HepG2 (cell line): ENCODE data around the gene MYO5A.

Source experiments
- EP300 ChIP-seq, 3 experiments: sonication (generic) in 1 of 3; formaldehyde crosslinking in 1 of 3; IDR thresholded peaks; 2 replicates each; pipeline versions ENCODE4 v1.5.1 to v1.6.1; 2011 to 2020; ENCODE audit warnings: low read depth in 2 of 3, low read length in 2 of 3, borderline replicate concordance in 1 of 3, improper control_type of control experiment in 1 of 3, mild to moderate bottlenecking in 1 of 3, missing genetic modification reagents in 1 of 3, moderate library complexity in 1 of 3
- FOXK2 ChIP-seq: fragments of 450-650 bp; IDR thresholded peaks from 2 replicates; pipeline ENCODE4 v1.6.1; 2016
- HMG20B ChIP-seq: conservative IDR thresholded peaks from 2 replicates; pipeline ENCODE4 v1.6.1; 2016; ENCODE audit warnings: missing genetic modification reagents, missing compliant biosample characterization
- HNF4G ChIP-seq, 2 experiments: sonication (generic) in 1 of 2; formaldehyde crosslinking in 1 of 2; IDR thresholded peaks; 2 replicates each; pipeline versions ENCODE4 v1.4.0 to v1.6.1; 2011 to 2020; ENCODE audit warnings: borderline replicate concordance in 2 of 2, low read depth in 2 of 2, mild to moderate bottlenecking in 2 of 2, low read length in 1 of 2, missing genetic modification reagents in 1 of 2, moderate library complexity in 1 of 2
- JUN ChIP-seq: sonication (generic); formaldehyde crosslinking; IDR thresholded peaks from 2 replicates; pipeline ENCODE4 v1.4.0; 2020; ENCODE audit warnings: mild to moderate bottlenecking, missing genetic modification reagents
- KDM5A ChIP-seq: fragments of 200-600 bp; sonication (generic); IDR thresholded peaks from 2 replicates; pipeline ENCODE4 v1.7.0; 2018; ENCODE audit warnings: antibody characterized with exemption, mild to moderate bottlenecking, low read length, borderline replicate concordance
- PHF20 ChIP-seq: sonication (generic); formaldehyde crosslinking; IDR thresholded peaks from 2 replicates; pipeline ENCODE4 v1.5.0; 2020; ENCODE audit warnings: mild to moderate bottlenecking, missing genetic modification reagents
- RFX5 ChIP-seq: IDR thresholded peaks from 2 replicates; pipeline ENCODE4 v1.6.1; 2011; ENCODE audit warnings: low read depth, low read length, improper control_type of control experiment

DNA sequence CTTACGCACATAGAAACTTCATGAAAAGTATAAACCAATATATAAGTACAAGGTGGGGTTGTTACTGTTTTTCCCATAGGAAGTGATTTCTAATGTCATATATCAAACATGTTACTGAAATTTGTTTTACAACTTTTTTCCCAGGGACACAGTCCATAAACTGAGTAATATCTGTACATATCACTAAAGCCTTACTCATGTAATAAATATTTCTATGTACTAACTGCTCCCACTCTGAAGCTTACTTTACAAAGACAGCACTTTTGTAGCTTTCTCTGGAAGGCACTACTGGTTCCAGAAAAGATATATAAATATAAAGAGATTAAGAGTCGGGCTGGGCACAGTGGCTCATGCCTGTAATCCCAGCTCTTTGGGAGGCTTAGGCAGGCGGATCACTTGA is 91.7 kb downstream of the MYO5A start:
- TF ChIP-seq RFX5 (no peak), EP300 (IDR thresholded peaks at IDR 0.05; ENCODE audit: low read depth in 2 of 2, low read length in 2 of 2) (no peak), EP300 (CRISPR knock-in tag; IDR thresholded peaks at IDR 0.05; ENCODE audit: borderline replicate concordance) (no peak), HMG20B (CRISPR knock-in tag) (no peak), JUN (CRISPR knock-in tag) (no peak), FOXK2 (no peak), PHF20 (CRISPR knock-in tag) (no peak), HNF4G (IDR thresholded peaks at IDR 0.05; ENCODE audit: borderline replicate concordance, low read depth, low read length) (no peak), HNF4G (CRISPR knock-in tag; IDR thresholded peaks at IDR 0.05; ENCODE audit: borderline replicate concordance, low read depth) (no peak), KDM5A (no peak)
